ENCODE measurements around the gene MIER1. TPM values are rescaled to one million over a fixed set of nuclear protein-coding genes. Genes with fewer than 3 reads are reported as not detected.
A peak's percentile ranks its signal among the peaks of the same experiment; 100 is the strongest.

MIER1 gene
- total and polyA plus RNA-seq, 10 donors, result 10.3 to 55.8 (median 43.7) TPM

GRCh38 chr1:66933887-66934700 lies 9.3 kb downstream of the MIER1 start:
- WGBS, 5 donors, result 52 to 64% (median 56%) methylated on average over 7 of the region's 7 CpGs
- H3K27ac ChIP-seq, result peak overlapping the region in 7 of 8 donors; percentile 12 to 99 (median 26)
- H3K27me3 ChIP-seq (replicated peaks in 1 of 7), result no peaks in the 10 kb centered on the region
- H3K4me3 ChIP-seq, result peak overlapping the region in 4 of 8 donors; percentile 10 to 46 (median 16)
- H3K36me3 ChIP-seq, result no peaks in the 10 kb centered on the region
- no peak for DNase-seq
- no peaks in the 10 kb centered on the region for H3K9me3 ChIP-seq
- intact Hi-C loops (cut with DNase I; ENCODE audit: low total_unique reads), result no loop called here
- TF ChIP-seq POLR2A (IDR thresholded peaks at IDR 0.05) (no peak), CTCF (IDR thresholded peaks at IDR 0.05 in 8 of 11, conservative IDR thresholded peaks at IDR 0.05 in 3 of 11) (no peak), POLR2AphosphoS5 (IDR thresholded peaks at IDR 0.05) (no peak)
- peaks cover 22 to 92% (median 86%) of the 10 kb centered on the region in 6 donors for H3K4me1 ChIP-seq

- no peaks in the 10 kb centered on the region for H3K9me3 ChIP-seq
- TF ChIP-seq CTCF (IDR thresholded peaks at IDR 0.05 in 8 of 11, conservative IDR thresholded peaks at IDR 0.05 in 3 of 11) (no peak), POLR2A (IDR thresholded peaks at IDR 0.05) (no peak), POLR2AphosphoS5 (IDR thresholded peaks at IDR 0.05) (no peak)
- no peak overlapping the region for H3K4me3 ChIP-seq
- intact Hi-C loops (cut with DNase I; ENCODE audit: low total_unique reads), result no loop called here
- 0 to 50% (median 0%) methylated on average over 1 of the region's 1 CpG for WGBS, 5 donors
- H3K4me1 ChIP-seq, result peaks cover 11 to 99% (median 72%) of the 10 kb centered on the region in 6 donors
- peaks cover 0 to 27% (median 6%) of the 10 kb centered on the region in 6 donors for H3K36me3 ChIP-seq
- no peak for DNase-seq
- H3K27ac ChIP-seq, result no peak overlapping the region
- H3K27me3 ChIP-seq (replicated peaks in 1 of 7), result no peaks in the 10 kb centered on the region
Measured at GRCh38 chr1:66937529-66938234, 12.9 kb downstream of the MIER1 start.

GRCh38 chr1:66938613-66939012 lies 13.8 kb downstream of the MIER1 start:
- no peak for DNase-seq
- H3K9me3 ChIP-seq, result no peaks in the 10 kb centered on the region
- TF ChIP-seq POLR2A (IDR thresholded peaks at IDR 0.05) (no peak), POLR2AphosphoS5 (IDR thresholded peaks at IDR 0.05) (no peak), CTCF (IDR thresholded peaks at IDR 0.05 in 8 of 11, conservative IDR thresholded peaks at IDR 0.05 in 3 of 11) (no peak)
- no peak overlapping the region for H3K27ac ChIP-seq
- peaks cover 3 to 99% (median 70%) of the 10 kb centered on the region in 6 donors for H3K4me1 ChIP-seq
- intact Hi-C loops (cut with DNase I; ENCODE audit: low total_unique reads), result no loop called here
- H3K36me3 ChIP-seq, result peaks cover 0 to 32% (median 9%) of the 10 kb centered on the region in 6 donors
- H3K4me3 ChIP-seq, result no peak overlapping the region
- H3K27me3 ChIP-seq (replicated peaks in 1 of 7), result no peaks in the 10 kb centered on the region

DNA sequence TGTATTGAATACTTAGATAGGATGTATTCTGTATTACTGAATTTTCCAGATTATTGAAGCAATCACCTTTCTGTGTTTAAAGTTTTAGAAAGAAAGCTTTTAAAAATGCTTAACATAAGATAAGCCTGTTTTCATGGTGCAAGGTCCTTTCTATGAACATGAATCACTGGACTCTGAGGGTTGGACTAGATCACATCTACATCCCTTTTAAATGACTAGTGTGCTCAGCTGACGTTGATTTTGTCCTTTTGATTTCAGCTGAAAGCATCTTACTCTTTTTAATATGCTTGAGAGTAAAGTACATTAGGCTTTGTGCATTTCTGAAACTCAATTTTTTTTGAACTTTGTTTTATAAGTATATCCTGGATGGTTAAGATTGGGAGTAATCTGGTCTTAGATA lies 16.2 kb downstream of the MIER1 start:
- H3K4me3 ChIP-seq, result no peak overlapping the region
- H3K27me3 ChIP-seq (replicated peaks in 1 of 7), result no peaks in the 10 kb centered on the region
- intact Hi-C loops (cut with DNase I; ENCODE audit: low total_unique reads), result no loop called here
- H3K4me1 ChIP-seq, result peaks cover 7 to 99% (median 61%) of the 10 kb centered on the region in 6 donors
- no peak overlapping the region for H3K27ac ChIP-seq
- DNase-seq, result no peak
- no peaks in the 10 kb centered on the region for H3K9me3 ChIP-seq
- TF ChIP-seq POLR2A (IDR thresholded peaks at IDR 0.05) (no peak), POLR2AphosphoS5 (IDR thresholded peaks at IDR 0.05) (no peak), CTCF (IDR thresholded peaks at IDR 0.05 in 8 of 11, conservative IDR thresholded peaks at IDR 0.05 in 3 of 11) (no peak)
- peaks cover 0 to 52% (median 16%) of the 10 kb centered on the region in 6 donors for H3K36me3 ChIP-seq
- 89 to 97% (median 96%) methylated on average over 1 of the region's 1 CpG for WGBS, 5 donors
